ENCODE data around the gene ENTPD6. TPM values are rescaled to one million over a fixed set of nuclear protein-coding genes. Genes with fewer than 3 reads are reported as not detected.

Gene ENTPD6
- total RNA-seq, 1 donor from 2014 or later: 43.0 TPM

DNA sequence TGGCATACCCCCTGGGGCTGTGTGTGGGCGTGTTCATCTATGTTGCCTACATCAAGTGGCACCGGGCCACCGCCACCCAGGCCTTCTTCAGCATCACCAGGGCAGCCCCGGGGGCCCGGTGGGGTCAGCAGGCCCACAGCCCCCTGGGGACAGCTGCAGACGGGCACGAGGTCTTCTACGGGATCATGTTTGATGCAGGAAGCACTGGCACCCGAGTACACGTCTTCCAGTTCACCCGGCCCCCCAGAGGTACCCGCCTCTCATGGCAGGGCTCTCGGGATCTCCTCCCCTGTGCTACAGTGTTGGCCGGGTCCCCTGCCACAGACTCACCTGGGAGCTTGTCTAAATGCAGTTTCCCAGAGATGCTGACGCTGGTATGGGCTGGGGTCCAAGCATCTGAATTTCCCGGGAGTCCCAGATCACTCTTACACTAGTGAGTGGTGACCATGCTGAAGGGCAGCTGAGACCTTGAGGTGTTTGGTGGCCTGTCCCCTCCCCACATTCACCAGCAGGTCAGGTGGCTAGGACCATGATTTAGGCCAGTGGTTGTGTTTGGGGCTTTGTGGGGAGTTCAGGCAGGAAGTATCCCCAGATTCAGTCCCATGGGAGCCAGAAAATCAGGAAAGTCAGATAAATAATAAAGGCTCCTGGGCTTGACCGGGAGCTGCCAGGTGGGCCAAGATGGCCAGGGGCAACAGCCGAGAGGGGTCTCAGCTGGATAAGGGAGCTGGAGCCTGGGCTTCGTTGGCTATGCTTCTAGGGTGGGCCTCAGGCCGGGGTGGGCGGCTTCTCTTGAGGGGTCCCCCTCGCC, 11.8 kb downstream of the ENTPD6 start:
- Mint-ChIP-seq H3K27ac (ENCODE audit: unreplicated experiment) (no peak overlapping the region), H3K36me3 (ENCODE audit: low read depth, unreplicated experiment) (peaks cover 9% of the 10 kb centered on the region), H3K4me1 (ENCODE audit: unreplicated experiment) (no peaks in the 10 kb centered on the region), H3K9me3 (ENCODE audit: unreplicated experiment) (no peaks in the 10 kb centered on the region), H3K27me3 (ENCODE audit: unreplicated experiment) (peaks cover 2% of the 10 kb centered on the region), H3K4me3 (ENCODE audit: unreplicated experiment) (no peak overlapping the region)
- TF ChIP-seq, protein P1, sequence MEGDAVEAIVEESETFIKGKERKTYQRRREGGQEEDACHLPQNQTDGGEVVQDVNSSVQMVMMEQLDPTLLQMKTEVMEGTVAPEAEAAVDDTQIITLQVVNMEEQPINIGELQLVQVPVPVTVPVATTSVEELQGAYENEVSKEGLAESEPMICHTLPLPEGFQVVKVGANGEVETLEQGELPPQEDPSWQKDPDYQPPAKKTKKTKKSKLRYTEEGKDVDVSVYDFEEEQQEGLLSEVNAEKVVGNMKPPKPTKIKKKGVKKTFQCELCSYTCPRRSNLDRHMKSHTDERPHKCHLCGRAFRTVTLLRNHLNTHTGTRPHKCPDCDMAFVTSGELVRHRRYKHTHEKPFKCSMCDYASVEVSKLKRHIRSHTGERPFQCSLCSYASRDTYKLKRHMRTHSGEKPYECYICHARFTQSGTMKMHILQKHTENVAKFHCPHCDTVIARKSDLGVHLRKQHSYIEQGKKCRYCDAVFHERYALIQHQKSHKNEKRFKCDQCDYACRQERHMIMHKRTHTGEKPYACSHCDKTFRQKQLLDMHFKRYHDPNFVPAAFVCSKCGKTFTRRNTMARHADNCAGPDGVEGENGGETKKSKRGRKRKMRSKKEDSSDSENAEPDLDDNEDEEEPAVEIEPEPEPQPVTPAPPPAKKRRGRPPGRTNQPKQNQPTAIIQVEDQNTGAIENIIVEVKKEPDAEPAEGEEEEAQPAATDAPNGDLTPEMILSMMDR (IDR thresholded peaks at IDR 0.05; ENCODE audit: unreplicated experiment): no peak
- DNase-seq (ENCODE audit: low spot score): no peak

DNA sequence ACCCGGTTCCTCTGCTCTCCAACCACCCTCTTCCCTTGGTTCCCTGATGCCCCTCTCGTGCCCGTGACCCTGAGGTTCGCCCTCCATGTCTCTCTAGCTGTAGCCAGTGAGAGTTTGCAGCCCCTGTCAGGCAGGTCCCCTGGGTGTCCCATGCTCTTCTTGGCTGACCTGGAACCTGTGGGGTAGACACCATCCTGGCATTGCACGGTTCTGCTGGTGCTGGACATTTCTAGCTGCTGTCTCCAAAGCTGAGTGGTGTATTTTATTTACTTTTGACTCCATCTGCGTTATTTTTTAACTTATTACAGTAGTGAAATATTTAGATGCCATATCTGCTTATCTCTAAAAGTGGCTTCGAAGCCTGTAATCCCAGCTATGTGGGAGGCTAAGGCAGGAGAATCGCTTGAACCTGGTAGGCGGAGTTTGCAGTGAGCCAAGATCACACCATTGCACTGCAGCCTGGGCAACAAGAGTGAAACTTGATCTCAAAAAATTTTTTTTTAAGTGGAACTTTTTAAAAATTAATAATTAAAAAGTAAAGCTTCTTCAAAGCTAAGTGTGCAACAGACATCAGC, 12.5 kb downstream of the ENTPD6 start:
- Mint-ChIP-seq H3K9me3 (ENCODE audit: unreplicated experiment) (no peaks in the 10 kb centered on the region), H3K4me3 (ENCODE audit: unreplicated experiment) (no peak overlapping the region), H3K4me1 (ENCODE audit: unreplicated experiment) (no peaks in the 10 kb centered on the region), H3K27me3 (ENCODE audit: unreplicated experiment) (peaks cover 2% of the 10 kb centered on the region), H3K27ac (ENCODE audit: unreplicated experiment) (no peak overlapping the region), H3K36me3 (ENCODE audit: low read depth, unreplicated experiment) (peaks cover 9% of the 10 kb centered on the region)
- TF ChIP-seq, protein P1 (IDR thresholded peaks at IDR 0.05; ENCODE audit: unreplicated experiment): no peak
- DNase-seq (ENCODE audit: low spot score): no peak

DNA sequence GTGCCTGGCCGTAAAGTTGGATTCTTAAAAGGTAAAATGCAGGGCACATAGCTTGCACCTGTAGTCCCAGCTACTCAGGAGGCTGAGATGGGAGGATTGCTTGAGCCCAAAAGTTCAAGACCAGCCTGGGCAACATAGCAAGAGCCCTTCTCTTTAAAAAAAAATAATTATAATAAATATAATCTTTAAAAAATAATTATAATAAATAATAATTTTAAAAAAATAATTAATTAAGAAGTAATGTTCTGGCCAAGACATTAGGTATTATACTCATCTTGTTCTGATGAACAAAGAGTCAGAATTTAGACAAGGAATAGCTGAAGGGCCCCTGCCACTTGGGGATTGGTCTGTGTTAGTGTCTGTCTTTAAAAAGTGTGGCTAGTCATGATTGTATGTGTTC, 13.9 kb downstream of the ENTPD6 start:
- Mint-ChIP-seq H3K36me3 (ENCODE audit: low read depth, unreplicated experiment) (peaks cover 9% of the 10 kb centered on the region), H3K4me1 (ENCODE audit: unreplicated experiment) (no peaks in the 10 kb centered on the region), H3K27me3 (ENCODE audit: unreplicated experiment) (peaks cover 2% of the 10 kb centered on the region), H3K27ac (ENCODE audit: unreplicated experiment) (no peak overlapping the region), H3K9me3 (ENCODE audit: unreplicated experiment) (no peaks in the 10 kb centered on the region), H3K4me3 (ENCODE audit: unreplicated experiment) (no peak overlapping the region)
- TF ChIP-seq, protein P1 (IDR thresholded peaks at IDR 0.05; ENCODE audit: unreplicated experiment): no peak
- no peak for DNase-seq (ENCODE audit: low spot score)

DNA sequence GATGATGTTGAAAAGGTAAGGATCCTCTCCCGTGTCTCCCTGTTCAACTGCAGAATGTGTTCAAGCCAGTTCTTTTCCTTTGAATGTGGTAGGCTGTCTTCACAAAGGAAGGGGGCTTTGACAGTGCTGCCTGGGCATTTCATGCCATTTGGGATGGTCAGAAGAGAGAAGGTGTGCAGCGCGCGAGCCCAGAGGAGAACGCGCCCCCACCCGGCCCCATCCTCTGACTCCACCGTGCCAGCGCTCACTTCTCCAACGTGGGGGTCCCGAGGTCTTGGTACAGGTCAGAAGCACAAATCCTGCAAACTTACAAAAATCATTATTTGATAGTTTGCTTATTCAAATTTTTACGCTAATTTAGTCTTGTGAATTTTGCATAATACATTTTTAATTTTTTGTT, 14.4 kb downstream of the ENTPD6 start:
- Mint-ChIP-seq H3K27me3 (ENCODE audit: unreplicated experiment) (peaks cover 2% of the 10 kb centered on the region), H3K4me1 (ENCODE audit: unreplicated experiment) (no peaks in the 10 kb centered on the region), H3K9me3 (ENCODE audit: unreplicated experiment) (no peaks in the 10 kb centered on the region), H3K4me3 (ENCODE audit: unreplicated experiment) (no peak overlapping the region), H3K27ac (ENCODE audit: unreplicated experiment) (no peak overlapping the region), H3K36me3 (ENCODE audit: low read depth, unreplicated experiment) (peaks cover 9% of the 10 kb centered on the region)
- TF ChIP-seq, protein P1 (IDR thresholded peaks at IDR 0.05; ENCODE audit: unreplicated experiment): no peak
- no peak for DNase-seq (ENCODE audit: low spot score)

DNA sequence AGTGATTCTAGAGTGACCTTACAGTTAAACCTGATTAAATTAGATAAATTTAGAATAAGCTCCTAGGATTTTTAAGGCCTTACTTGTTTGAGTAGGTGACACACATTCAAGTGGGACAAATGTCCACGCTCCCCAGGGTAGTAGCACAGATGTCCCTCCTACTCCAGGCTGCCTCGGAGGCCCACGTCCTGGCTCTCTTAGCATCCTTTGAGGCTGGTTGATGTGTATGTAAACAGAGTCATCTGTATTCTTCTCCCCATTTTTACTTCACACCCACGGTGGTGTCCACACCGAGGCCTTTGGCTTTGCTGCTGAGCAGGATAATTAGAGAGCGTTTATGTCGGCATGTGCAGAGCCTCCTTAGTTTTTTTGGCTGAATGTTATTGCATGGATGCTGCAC, 15.8 kb downstream of the ENTPD6 start:
- H3K27ac Mint-ChIP-seq (ENCODE audit: unreplicated experiment): no peak overlapping the region
- DNase-seq (ENCODE audit: low spot score): no peak
- TF ChIP-seq, protein P1 (IDR thresholded peaks at IDR 0.05; ENCODE audit: unreplicated experiment): no peak
- H3K36me3 Mint-ChIP-seq (ENCODE audit: low read depth, unreplicated experiment): peaks cover 14% of the 10 kb centered on the region
- H3K4me1 Mint-ChIP-seq (ENCODE audit: unreplicated experiment): no peaks in the 10 kb centered on the region
- H3K27me3 Mint-ChIP-seq (ENCODE audit: unreplicated experiment): peaks cover 4% of the 10 kb centered on the region
- peak overlapping the region; percentile 33 for H3K4me3 Mint-ChIP-seq (ENCODE audit: unreplicated experiment)
- no peaks in the 10 kb centered on the region for H3K9me3 Mint-ChIP-seq (ENCODE audit: unreplicated experiment)
